Activated CD4-positive, alpha-beta T cell treated with anti-CD3 and anti-CD28 coated beads for 4 hours (primary cell): ENCODE measurements around the gene ZSCAN10.
"Not testable (repeated sequence)": the region's sequence is repeated elsewhere in the genome, so short reads cannot be mapped to it uniquely, and the experiment has no call there.

ENCODE experiments used
- DNase-seq, 2 donors: peaks; one replicate each; pipeline ENCODE4 v3.0.0-alpha.2; 2020

The ZSCAN10 gene

DNA sequence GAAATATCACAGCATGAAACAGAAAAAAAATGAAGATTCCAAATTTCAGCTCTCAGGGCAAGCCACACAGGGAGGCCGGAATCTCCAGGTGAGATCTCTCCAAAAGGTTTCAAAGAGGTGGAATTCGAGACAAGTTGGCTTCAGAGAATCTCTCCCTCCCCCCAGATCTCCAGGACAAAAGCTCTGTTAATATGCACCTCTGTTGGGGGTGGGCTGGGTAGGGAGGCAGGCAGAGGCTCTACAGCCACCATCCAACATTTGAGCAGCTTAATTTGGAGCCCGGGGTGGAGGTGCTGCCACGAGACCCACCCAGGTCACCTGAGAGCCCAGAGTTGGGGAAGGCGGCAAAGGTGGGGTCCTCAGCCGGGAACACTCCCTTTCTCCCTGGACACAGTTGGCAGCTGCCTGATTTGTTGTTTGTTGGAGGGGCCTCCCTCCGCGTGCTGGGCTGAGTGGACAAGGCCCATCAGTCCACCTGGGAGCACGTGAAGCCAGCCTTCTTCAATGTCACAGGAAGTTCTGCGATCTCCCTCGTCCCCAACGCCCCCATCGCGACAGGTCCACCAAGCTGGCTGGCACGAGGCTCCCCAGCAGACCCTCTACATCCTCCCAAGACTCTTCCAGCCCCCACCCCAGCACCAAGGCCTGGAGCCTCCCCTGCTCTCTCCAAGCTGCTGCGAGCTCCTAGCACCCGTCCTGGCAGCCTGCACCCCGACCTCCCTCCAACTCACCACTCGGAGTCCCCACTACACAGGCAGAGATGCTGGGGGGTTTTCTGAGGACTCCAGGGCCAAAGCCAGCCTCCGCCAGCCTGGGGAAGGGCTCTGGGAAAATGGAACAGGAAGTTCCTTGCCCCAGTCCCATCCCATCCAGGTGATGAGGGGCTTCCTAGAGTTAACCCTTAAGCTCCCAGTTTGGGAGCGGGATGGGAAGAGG lies at the start of gene ZSCAN10:
TSS of gene ZSCAN10 (minus strand) at position 836 of the 936 bp plus-strand sequence. CDS start 6,357 bp downstream, outside the sequence.
- no peak for DNase-seq

DNA sequence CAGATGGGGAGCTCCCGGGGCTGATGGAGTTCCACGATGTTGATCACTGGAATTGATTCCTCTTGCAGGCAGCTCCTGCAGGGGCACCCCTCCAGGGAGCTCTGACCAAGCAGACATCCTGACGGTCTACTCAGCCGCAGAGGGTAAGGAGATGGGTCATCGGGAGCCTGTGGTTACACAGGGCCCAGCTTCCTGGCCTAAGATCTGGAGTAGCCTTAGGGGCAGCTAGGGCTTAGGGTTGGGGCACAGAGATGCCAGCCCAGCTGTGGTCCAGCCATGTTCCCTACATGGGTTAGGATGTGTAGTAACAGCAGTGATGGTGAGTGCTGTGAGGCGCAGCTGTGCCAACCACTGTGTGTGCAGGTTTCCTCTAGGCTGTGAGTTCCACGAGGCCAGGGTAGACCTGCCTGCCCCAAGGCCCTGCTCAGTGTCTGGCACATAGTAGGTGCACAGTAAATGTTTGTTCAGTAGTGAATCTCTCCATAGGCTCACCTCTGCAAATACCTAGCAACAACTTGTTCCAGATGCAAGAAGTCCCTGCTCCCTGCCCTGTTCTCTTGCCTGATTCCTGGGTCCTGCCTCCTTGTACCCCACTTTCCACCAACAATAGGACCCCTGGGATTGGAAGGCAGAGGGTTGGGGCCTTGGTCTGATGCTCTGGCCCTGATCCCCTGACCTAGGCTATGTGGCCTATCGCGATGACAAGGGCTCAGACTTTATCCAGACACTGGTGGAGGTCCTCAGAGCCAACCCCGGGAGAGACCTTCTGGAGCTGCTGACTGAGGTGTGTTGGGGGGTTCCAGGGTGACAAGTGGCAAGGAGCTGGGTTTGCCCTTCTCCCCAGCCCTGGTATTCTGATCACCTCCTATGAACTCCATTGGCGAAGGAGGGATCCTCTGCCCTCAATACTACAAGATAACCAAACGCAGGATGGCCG lies 49.4 kb upstream of the ZSCAN10 start:
- no peak for DNase-seq

DNA sequence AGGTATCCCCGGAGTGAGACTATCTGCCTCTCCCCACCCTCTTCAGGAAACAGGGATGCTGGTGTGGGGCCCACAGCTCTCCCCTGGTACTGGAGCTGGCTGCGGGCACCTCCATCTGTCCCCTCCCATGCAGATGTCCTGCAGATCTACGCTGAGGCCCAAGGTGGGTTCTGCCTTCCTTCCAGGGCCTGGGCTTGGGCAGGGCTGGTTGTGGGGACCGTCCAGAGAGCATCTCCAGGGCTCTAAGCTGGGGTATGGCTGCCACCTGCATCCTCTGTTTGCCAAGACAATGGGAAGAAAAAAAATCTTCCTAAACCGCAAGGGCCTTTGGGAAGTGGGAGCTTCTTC lies 48.6 kb upstream of the ZSCAN10 start:
- DNase-seq: no peak

DNA sequence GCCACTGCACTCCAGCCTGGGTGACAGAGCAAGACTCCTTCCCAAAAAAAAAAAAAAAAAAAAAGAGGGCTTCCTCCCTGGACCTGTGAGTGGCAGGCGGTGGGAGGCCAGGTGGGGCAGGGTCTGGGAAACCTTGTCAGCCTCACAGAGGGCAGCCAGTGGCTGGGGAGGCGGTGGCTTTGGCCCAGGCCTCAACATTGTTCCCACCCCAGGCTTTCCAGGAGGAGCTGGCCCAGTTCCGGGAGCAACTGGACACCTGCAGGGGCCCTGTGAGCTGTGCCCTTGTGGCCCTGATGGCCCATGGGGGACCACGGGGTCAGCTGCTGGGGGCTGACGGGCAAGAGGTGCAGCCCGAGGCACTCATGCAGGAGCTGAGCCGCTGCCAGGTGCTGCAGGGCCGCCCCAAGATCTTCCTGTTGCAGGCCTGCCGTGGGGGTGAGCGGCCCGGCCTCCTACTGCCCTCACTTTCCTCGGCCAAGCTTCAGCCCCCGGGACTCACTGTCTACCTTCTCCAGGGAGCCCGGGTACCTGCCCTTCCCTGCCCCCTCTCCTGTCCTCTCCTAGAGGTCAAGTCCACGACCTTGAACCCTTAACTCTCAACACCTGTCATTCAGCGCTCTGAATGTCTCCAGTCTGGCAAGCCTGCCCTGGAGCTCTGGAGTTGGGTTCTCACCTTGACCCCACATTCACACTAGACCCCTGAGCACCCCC lies 48.1 kb upstream of the ZSCAN10 start:
- no peak for DNase-seq

DNA sequence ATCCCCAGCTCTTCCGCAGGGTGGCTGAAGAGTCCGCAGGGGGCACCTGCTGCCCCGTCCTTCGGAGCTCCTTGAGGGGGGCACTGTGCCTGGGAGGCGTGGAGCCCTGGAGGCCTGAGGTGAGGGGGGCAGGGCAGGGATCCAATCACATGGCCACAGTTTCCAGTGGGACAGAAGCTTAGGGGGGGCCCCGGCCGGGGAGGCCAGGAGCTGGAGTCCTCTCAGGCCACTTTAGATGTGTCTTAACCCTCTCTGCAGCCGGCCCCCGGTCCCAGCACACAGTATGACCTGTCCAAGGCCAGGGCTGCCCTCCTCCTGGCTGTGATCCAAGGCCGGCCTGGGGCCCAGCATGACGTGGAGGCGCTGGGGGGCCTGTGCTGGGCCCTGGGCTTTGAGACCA lies 46.6 kb upstream of the ZSCAN10 start:
- DNase-seq: no peak

DNA sequence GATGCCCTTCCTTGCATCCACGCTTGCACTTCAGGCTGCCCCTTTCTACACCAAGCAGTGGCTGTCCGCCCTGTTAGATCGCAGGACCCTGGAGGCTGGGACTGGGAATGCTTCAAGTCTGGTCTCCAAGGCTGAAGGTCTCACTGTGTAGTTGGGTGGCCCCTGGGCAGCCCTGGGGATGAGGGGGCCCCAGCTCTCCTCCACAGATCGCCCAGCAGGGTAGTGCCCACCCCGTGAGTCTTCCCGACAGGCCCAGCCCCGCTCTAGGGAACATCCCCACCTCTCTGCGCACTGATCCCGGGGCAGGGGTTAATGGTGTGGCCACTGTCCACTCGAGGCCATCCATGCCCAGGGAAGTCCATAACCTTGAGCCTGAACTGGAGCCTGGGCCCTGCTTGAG lies 46.1 kb upstream of the ZSCAN10 start:
- DNase-seq: no peak

DNA sequence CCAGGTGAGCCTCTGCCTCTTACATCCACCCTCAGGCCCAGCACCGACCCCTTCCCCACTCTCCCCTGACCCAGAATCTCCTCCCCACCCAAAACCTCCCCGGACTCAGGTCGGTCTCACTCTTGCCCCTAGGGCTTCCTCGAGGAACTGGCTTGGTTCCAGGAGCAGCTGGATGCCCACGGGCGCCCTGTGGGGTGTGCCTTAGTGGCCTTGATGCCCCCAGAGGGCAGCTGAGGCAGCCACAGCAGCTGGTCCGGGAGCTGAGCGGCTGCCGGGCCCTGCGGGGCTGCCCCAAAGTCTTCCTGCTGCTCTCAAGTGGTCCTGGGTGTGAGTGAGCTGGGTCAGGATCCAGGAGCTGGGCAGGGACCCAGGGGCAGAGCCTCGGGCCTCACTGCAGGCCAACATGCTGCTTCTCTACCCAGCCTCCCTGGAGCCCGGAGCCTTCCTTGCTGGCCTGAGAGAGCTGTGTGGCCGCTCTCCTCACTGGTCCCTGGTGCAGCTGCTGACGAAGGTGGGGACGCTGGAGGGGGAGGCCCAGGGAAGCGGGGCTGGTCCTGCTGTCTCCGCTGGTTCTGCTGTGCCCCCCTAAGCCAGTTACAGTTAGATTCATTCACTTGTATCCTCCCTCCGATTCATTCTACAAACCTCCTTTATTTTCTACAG lies 45.4 kb upstream of the ZSCAN10 start:
- no peak for DNase-seq

DNA sequence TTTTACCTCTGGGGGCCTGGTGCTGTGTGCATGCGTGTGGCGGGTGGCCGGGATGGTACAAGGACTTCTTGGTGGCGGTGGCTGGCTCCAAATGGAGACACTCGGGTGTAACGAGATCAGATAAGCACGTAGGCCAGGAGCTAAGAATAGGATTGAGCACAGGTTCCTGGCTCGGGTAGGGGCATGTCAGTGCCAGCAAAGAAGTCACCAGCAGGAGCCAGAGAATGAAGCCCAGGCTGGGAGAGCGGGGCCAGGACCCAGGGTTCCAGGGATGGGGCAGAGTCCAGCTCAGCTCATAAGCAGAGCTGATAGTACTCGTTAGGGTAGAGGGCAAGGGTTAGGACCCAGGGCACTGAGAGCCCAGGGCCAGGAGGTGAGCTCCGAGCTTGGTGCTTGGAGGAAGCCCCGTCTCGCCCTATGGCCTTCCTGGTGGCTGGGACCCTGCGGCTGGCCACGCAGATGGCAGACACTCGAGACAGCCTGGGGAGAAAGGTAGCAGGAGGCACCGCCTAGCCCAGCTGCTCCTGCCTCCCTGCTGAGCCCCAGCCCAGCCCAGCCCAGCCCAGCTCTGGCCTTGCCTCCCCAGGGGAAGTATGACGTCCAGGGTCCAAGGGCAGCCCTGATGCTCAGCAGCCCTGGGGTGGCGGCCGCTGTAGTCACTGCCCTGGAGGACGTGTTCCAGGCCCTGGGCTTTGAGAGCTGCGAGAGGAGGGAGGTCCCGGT lies 44.7 kb upstream of the ZSCAN10 start:
- DNase-seq: no peak

DNA sequence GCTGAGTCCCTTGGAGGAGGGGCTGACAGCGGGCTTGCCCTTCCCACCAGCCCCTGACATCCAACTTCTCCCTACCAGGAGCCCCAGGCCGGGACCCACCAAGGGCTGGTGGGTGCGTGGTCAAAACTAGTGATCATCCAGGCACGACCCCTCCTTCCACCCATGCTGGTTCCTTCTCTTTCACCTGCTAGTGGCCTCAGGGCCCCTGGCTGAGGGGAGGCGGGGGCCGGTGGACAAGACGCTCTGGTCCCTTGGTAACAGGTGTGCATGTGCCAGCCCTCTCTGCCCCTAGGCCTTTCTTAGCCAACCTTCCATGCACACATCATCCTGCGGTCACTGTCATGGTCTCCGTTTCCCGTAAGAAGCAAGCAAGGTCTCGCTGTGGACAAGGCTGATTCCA lies 44.1 kb upstream of the ZSCAN10 start:
- no peak for DNase-seq

DNA sequence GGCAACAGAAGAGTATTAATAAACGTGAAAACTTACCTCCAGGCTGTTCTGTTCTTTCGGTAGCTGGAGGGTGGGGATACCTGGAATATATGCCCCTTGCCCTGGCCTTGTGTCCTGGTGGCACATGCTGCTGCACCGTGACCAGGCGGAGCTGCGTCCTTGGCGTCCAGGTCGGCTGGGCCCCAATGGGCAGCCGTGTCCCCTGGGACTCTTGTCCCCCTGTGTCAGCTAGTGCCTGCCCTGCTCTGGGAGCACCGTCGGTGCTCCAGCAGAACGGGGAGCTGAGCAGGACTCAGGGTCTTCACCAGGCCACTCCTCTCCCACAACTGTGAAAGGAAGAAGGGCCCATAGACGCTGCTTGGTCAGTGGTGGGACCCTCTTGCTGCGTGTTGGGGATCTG lies 43.7 kb upstream of the ZSCAN10 start:
- no peak for DNase-seq

DNA sequence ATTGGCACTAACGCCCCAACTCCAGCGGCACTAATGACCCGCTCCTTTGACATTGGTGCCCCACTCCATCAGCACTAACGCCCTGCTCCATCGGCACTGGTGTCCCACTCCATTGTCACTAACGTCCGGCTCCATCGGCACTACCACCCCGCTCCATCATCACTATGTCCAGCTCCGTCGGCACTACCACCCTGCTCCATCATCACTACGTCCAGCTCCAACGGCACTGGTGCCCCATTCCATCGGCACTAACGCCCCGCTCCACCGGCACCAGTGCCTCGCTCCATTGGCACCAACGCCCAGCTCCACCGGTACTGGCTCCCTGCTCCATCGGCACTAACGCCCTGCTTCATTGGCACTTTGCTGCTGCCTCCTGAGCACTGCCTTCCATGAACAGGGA lies 43.2 kb upstream of the ZSCAN10 start:
- DNase-seq: no peak

DNA sequence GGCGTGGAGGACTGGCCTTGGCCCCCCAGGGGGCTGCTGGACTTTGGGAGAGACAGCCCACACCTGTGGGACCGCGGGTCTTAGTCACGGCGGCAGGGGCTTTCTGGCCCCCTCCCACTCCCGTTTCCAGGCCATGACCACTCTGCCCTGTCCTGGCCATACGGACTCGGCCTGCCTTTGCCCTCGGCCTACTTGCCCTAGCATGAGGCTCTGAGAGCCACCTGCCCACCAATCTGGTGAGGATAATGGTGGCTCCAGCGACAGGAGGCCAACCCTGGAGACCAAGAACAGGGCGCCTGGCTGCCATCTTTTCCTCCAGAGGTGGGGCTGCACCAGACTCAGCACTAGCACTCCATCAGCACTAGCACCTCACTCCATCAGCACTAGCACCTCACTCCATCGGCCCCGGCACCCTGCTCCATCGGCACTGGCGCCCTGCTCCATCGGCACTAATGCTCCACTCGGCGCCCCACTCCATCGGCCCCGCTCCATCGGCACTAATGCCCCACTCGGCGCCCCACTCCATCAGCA lies 42.8 kb upstream of the ZSCAN10 start:
- no peak for DNase-seq

DNA sequence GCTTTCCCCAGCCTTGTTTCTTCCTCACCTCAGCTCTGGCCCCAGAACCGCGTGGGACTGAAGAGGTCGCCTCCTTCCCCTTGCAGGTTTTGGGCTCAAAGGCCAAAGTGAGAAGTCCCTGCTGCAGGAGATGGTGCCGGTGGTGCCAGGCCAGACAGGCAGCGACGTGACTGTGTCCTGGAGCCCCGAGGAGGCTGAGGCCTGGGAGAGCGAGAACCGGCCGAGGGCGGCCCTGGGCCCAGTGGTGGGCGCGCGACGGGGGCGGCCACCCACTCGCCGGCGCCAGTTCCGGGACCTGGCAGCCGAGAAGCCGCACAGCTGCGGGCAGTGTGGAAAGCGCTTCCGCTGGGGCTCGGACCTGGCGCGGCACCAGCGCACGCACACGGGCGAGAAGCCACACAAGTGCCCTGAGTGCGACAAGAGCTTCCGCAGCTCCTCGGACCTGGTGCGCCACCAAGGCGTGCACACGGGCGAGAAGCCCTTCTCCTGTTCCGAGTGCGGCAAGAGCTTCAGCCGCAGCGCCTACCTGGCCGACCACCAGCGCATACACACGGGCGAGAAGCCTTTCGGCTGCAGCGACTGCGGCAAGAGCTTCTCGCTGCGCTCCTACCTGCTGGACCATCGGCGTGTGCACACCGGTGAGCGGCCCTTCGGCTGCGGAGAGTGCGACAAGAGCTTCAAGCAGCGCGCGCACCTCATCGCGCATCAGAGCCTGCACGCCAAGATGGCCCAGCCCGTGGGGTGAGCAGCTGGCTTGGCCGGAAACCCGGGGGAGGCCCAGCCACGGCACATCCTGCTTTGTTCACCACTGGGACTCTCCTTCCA lies 41.7 kb upstream of the ZSCAN10 start:
- no peak for DNase-seq

DNA sequence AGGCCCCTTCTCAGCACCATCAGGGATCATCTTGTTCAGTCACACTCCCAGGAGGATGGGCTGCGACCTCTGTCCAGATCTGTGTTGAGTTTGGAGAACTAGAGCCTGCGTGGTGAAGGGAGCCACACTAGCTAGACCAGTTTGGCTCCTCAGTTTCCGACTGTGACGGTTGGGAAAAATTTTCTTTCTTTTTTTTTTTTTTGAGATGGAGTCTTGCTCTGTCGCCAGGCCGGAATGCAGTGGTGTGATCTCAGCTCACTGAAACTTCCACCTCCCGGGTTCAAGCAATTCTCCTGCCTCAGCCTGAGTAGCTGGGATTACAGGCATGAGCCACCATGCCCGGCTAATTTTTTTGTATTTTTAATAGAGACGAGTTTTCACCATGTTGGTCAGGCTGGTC lies 40.5 kb upstream of the ZSCAN10 start:
- not testable (repeated sequence) for DNase-seq

DNA sequence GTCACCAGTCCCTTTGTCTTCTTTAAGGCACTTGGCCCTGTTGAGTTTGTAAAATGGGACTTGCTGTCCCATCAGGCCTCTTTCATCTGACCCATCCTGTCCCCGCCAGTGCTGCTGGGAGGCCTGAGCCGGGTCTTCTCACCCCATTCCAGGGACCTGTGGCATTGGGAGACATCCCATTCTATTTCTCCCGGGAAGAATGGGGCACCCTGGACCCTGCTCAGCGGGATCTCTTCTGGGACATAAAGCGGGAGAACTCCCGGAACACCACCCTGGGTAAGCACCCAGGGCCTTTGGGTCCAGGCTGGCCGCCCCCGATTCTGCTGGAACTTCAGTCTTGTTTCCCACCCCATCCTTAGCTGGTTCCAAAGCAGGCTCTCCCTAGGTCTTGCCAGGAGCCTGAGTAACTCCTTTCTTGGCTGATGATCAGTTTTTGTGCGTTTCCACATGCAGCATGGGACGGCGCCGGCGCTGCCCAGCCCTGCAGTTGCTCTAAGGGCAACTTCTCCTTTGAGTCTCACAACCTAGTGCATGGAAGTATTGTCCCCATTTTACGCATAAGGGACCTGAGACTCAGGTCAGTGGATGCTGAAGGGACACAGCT lies 39.8 kb upstream of the ZSCAN10 start:
- no peak for DNase-seq

DNA sequence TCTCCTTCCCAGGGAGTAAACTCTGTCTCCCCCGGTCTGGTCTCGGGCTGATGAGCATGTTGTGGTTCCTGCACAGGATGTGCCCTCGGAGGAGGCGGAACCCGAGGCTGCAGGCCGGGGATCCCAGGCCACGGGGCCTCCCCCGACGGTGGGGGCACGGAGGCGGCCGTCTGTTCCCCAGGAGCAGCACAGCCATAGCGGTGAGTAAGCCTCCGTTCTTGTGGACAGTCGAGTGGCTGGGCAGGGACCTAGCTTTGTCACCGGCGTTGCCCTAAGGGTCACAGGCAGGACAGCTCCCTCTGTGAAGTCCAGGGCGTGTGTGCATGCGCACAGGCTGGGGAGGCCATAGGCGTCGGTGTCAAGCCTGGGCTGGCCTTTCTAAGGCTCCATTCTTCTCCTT lies 39.2 kb upstream of the ZSCAN10 start:
- DNase-seq: no peak

DNA sequence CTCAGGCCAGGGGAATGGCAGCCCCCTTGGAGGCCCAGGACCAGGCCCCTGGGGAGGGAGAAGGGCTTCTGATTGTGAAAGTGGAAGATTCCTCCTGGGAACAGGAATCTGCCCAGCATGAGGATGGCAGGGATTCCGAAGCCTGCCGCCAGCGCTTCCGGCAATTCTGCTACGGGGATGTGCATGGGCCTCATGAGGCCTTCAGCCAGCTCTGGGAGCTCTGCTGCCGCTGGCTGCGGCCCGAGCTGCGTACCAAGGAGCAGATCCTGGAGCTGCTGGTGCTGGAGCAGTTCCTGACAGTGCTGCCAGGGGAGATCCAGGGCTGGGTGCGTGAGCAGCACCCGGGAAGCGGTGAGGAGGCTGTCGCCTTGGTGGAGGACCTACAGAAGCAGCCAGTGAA lies 38.2 kb upstream of the ZSCAN10 start:
- no peak for DNase-seq

DNA sequence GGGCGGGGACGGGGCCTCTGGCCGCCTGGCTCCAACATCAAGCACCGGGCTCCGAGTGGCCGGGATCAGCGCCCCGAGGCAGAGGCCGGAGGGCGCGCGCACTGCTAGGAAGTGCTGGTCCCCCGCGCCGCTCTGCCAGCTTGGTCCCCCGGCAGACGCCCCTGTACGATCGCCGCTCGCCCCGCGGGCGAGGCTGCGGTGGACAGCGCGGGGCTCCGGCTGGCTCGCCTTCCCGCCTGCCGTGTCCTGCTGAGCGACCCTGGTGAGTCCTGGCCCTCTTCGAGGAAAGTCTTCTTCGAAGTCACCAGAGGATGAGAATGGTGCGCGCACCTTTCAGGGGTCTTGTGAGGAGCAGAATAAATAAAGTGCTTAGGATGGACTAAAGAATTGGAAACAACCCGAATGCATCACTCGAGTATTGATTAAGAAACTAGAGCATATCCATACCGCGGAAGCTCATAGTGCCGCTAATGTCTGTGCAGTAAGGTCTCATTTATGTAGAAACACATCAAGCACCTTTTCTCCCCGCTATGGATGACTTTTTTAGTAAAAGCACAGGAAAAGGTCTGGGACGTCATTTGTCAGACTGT lies 36.1 kb upstream of the ZSCAN10 start:
- DNase-seq: no peak

DNA sequence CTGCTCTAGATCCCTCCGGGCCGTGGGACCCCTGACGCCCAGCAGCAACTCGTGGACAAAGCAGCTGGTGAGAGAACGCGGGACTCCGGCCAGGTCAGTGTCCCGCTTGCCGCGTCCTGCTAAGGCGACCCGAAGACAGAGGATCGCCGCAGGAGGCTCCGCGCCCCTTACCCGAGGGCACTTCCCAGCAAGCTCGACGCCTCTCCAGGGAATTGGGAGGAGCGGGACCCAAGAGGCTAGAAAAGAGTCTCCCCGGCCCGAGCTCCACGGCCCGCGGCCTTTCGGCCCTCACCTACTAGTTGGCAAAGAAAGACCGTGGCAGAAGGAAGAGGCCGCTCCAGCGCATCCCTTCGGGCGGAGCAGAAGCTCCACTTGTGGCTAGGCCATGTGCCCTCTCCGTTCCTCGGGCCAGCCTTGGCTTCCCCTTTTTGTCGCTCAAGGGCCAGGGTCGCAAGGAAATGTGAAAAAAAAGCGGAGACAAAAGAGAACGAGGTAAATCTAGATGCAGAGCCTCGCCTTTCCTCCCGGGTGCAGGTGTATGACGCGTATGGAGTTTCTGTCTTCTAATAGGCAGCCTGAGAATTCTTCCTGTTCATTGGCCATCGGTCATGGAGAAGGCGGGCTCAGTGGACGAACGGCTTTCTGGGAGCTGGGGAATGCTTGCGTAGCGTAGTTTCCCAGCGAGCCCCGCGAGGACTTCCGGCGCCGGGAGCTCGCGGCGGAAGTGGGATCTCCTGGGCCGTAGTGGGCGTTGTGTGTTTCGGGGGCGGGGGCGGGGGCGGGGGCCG lies 35.4 kb upstream of the ZSCAN10 start, which contains the start of gene ZNF213:
TSS of gene ZNF213 (plus strand) at position 692 of the 788 bp plus-strand sequence. CDS start 2,252 bp downstream, outside the sequence.
- DNase-seq: peak; percentile 89 to 91
